ENCODE data around the gene BATF2.
"Not testable (repeated sequence)": the region's sequence is repeated elsewhere in the genome, so short reads cannot be mapped to it uniquely, and the experiment has no call there.

Gene BATF2

GRCh38 chr11:64996710-64997380 is at the start of gene BATF2:
BATF2 (minus strand) TSS chr11:64996971; CDS start chr11:64996914, 57 bp downstream.
- no peak for DNase-seq (ENCODE audit: extremely low read depth in 1 of 2, low read depth in 1 of 2)

GRCh38 chr11:65045728-65046127 is 49.0 kb upstream of the BATF2 start:
- DNase-seq (ENCODE audit: extremely low read depth in 1 of 2, low read depth in 1 of 2) = no peak

- DNase-seq (ENCODE audit: extremely low read depth in 1 of 2, low read depth in 1 of 2) = no peak
Measured at GRCh38 chr11:65045061-65045460, 48.3 kb upstream of the BATF2 start.

- no peak for DNase-seq (ENCODE audit: extremely low read depth in 1 of 2, low read depth in 1 of 2)
Measured at GRCh38 chr11:65043881-65044501, 47.2 kb upstream of the BATF2 start.

GRCh38 chr11:65042891-65043290 is 46.1 kb upstream of the BATF2 start:
- no peak for DNase-seq (ENCODE audit: extremely low read depth in 1 of 2, low read depth in 1 of 2)

GRCh38 chr11:65040847-65041622 is 44.3 kb upstream of the BATF2 start, which contains the start of gene SAC3D1:
SAC3D1 (plus strand) TSS chr11:65041210; CDS start chr11:65041293, 83 bp downstream.
- DNase-seq (ENCODE audit: extremely low read depth in 1 of 2, low read depth in 1 of 2) = peak; percentile 84 to 92

GRCh38 chr11:65040520-65040846 is 43.7 kb upstream of the BATF2 start:
- DNase-seq (ENCODE audit: extremely low read depth in 1 of 2, low read depth in 1 of 2) = no peak

GRCh38 chr11:65036931-65037330 is 40.2 kb upstream of the BATF2 start:
- no peak for DNase-seq (ENCODE audit: extremely low read depth in 1 of 2, low read depth in 1 of 2)

- no peak for DNase-seq (ENCODE audit: extremely low read depth in 1 of 2, low read depth in 1 of 2)
Measured at GRCh38 chr11:65035579-65035978, 38.8 kb upstream of the BATF2 start.

- DNase-seq (ENCODE audit: extremely low read depth in 1 of 2, low read depth in 1 of 2) = no peak
Measured at GRCh38 chr11:65034423-65034822, 37.7 kb upstream of the BATF2 start.

GRCh38 chr11:65032216-65032615 is 35.4 kb upstream of the BATF2 start:
- DNase-seq (ENCODE audit: extremely low read depth in 1 of 2, low read depth in 1 of 2) = no peak

- DNase-seq (ENCODE audit: extremely low read depth in 1 of 2, low read depth in 1 of 2) = peak; percentile 78 to 91
Measured at GRCh38 chr11:65027213-65028067, 30.7 kb upstream of the BATF2 start, which contains the start of gene SNX15. SNX15 (plus strand) TSS chr11:65027439; CDS start chr11:65027538, 99 bp downstream.

GRCh38 chr11:65026810-65027209 is 30.0 kb upstream of the BATF2 start:
- no peak for DNase-seq (ENCODE audit: extremely low read depth in 1 of 2, low read depth in 1 of 2)

- DNase-seq (ENCODE audit: extremely low read depth in 1 of 2, low read depth in 1 of 2) = not testable (repeated sequence)
Measured at GRCh38 chr11:65023502-65023901, 26.7 kb upstream of the BATF2 start.

- DNase-seq (ENCODE audit: extremely low read depth in 1 of 2, low read depth in 1 of 2) = no peak
Measured at GRCh38 chr11:65021509-65021908, 24.7 kb upstream of the BATF2 start.

- DNase-seq (ENCODE audit: extremely low read depth in 1 of 2, low read depth in 1 of 2) = no peak
Measured at GRCh38 chr11:65021003-65021402, 24.2 kb upstream of the BATF2 start.

- no peak for DNase-seq (ENCODE audit: extremely low read depth in 1 of 2, low read depth in 1 of 2)
Measured at GRCh38 chr11:65019824-65020223, 23.1 kb upstream of the BATF2 start.

- DNase-seq (ENCODE audit: extremely low read depth in 1 of 2, low read depth in 1 of 2) = no peak
Measured at GRCh38 chr11:65017937-65018336, 21.2 kb upstream of the BATF2 start.

- DNase-seq (ENCODE audit: extremely low read depth in 1 of 2, low read depth in 1 of 2) = no peak
Measured at GRCh38 chr11:65016705-65017104, 19.9 kb upstream of the BATF2 start.

- DNase-seq (ENCODE audit: extremely low read depth in 1 of 2, low read depth in 1 of 2) = peak in 1 of 2 donors; percentile 14
Measured at GRCh38 chr11:65014726-65015227, 18.0 kb upstream of the BATF2 start.

Data from stimulated activated CD8-positive, alpha-beta memory T cell treated with anti-CD3 and anti-CD28 coated beads, Interleukin-7, amount 100 ng/mL, for 48 hours (primary cell).